CD4-positive, alpha-beta T cell (primary cell): ENCODE measurements around the gene CARD10. TPM values are rescaled to one million over a fixed set of nuclear protein-coding genes. Genes with fewer than 3 reads are reported as not detected.

ENCODE experiments used
- ATAC-seq: fragments of 200-7000 bp; cut with Tn5 transposase; one replicate; pipeline ENCODE4 v1.10.0; 2022; ENCODE audit warnings: mild to moderate bottlenecking; ENCODE audit not compliant: poor library complexity
- CTCF ChIA-PET: fragments of 350-600 bp; sonication (Branson Sonifier 250); formaldehyde crosslinking; loops from one replicate; lab custom pipeline; 2021; ENCODE audit warnings: antibody characterized with exemption, inconsistent platforms; lab: Charles Lee
- POLR2A ChIA-PET: fragments of 350-600 bp; sonication (Branson Sonifier 250); formaldehyde crosslinking; loops from one replicate; lab custom pipeline; 2021; ENCODE audit warnings: antibody characterized with exemption, inconsistent platforms; lab: Charles Lee
- DNase-seq, 14 experiments: peaks; one replicate each; pipeline ENCODE4 v3.0.0-alpha.2; 2013 to 2020; ENCODE audit warnings: mixed read lengths in 2 of 14
- H3K27ac ChIP-seq, 2 donors: one replicate each; pipeline versions ENCODE4 v1.5.1 to v1.7.0; 2013; ENCODE audit warnings: low read length in 2 of 2, low read depth in 1 of 2, mild to moderate bottlenecking in 1 of 2
- H3K27me3 ChIP-seq, 2 experiments: 1 replicate in 1 of 2; 2 replicates in 1 of 2; pipeline versions ENCODE4 v1.6.1 to v1.7.0; 2013; ENCODE audit warnings: low read length in 2 of 2, control low read depth in 1 of 2, mild to moderate bottlenecking in 1 of 2, moderate library complexity in 1 of 2; ENCODE audit not compliant: insufficient read depth in 2 of 2, control insufficient read depth in 1 of 2
- H3K36me3 ChIP-seq: one replicate; pipeline ENCODE4 v1.6.1; 2013; ENCODE audit warnings: low read length, control low read depth; ENCODE audit not compliant: insufficient read depth
- H3K4me1 ChIP-seq: one replicate; pipeline ENCODE4 v1.6.1; 2013; ENCODE audit warnings: low read length, control low read depth; ENCODE audit not compliant: insufficient read depth
- H3K4me3 ChIP-seq: one replicate; pipeline ENCODE4 v1.5.1; 2013; ENCODE audit warnings: mild to moderate bottlenecking, low read length, moderate library complexity
- H3K9me3 ChIP-seq, 2 experiments: 1 replicate in 1 of 2; 2 replicates in 1 of 2; pipeline versions ENCODE4 v1.6.1 to v1.7.0; 2013; ENCODE audit warnings: low read length in 2 of 2, mild to moderate bottlenecking in 2 of 2, control low read depth in 1 of 2, moderate library complexity in 1 of 2; ENCODE audit not compliant: control insufficient read depth in 1 of 2, insufficient read depth in 1 of 2
- H3K27ac Mint-ChIP-seq: one replicate; pipeline ENCODE4 v1.8.0; 2020; ENCODE audit warnings: mixed read lengths
- H3K27me3 Mint-ChIP-seq: one replicate; pipeline ENCODE4 v1.8.0; 2021; ENCODE audit warnings: mixed read lengths
- H3K36me3 Mint-ChIP-seq: one replicate; pipeline ENCODE4 v1.8.0; 2021; ENCODE audit warnings: low read depth, mixed read lengths
- H3K4me1 Mint-ChIP-seq: one replicate; pipeline ENCODE4 v1.8.0; 2021; ENCODE audit warnings: low read depth, mixed read lengths
- H3K4me3 Mint-ChIP-seq: one replicate; pipeline ENCODE4 v1.8.0; 2020; ENCODE audit warnings: mild to moderate bottlenecking, mixed read lengths
- H3K9me3 Mint-ChIP-seq: one replicate; pipeline ENCODE4 v1.8.0; 2020; ENCODE audit warnings: mixed read lengths
- intact Hi-C, 2 experiments: fragments of 100-400 bp; cut with DNase I in 1 of 2; cut with micrococcal nuclease in 1 of 2; formaldehyde crosslinking; loops; one replicate each; pipeline versions ENCODE4 v1.15.1 to v1.9.0; 2023 to 2025; cut with DNase I, micrococcal nuclease
- total RNA-seq, 174 experiments: library from RNA in 2 of 174; stranded (reverse) in 2 of 174; gene quantifications; one replicate each; pipeline ENCODE4 v1.2.3 and lab custom pipeline; 2021 to 2026
- TF ChIP-seq, protein P1 (sequence below): fragments of 200-600 bp; IDR thresholded peaks from one replicate; pipeline ENCODE4 v1.8.0; 2022; ENCODE audit warnings: antibody characterized with exemption, mild to moderate bottlenecking

CARD10 gene
- total RNA-seq, 2 experiments from 2014 or later: 0.20 to 0.63 TPM

GRCh38 chr22:37525746-37526350 is 6.6 kb upstream of the CARD10 start:
- CTCF ChIA-PET: no interaction called here
- no peak overlapping the region for H3K27ac Mint-ChIP-seq
- TF ChIP-seq, protein P1, sequence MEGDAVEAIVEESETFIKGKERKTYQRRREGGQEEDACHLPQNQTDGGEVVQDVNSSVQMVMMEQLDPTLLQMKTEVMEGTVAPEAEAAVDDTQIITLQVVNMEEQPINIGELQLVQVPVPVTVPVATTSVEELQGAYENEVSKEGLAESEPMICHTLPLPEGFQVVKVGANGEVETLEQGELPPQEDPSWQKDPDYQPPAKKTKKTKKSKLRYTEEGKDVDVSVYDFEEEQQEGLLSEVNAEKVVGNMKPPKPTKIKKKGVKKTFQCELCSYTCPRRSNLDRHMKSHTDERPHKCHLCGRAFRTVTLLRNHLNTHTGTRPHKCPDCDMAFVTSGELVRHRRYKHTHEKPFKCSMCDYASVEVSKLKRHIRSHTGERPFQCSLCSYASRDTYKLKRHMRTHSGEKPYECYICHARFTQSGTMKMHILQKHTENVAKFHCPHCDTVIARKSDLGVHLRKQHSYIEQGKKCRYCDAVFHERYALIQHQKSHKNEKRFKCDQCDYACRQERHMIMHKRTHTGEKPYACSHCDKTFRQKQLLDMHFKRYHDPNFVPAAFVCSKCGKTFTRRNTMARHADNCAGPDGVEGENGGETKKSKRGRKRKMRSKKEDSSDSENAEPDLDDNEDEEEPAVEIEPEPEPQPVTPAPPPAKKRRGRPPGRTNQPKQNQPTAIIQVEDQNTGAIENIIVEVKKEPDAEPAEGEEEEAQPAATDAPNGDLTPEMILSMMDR: no peak

DNA sequence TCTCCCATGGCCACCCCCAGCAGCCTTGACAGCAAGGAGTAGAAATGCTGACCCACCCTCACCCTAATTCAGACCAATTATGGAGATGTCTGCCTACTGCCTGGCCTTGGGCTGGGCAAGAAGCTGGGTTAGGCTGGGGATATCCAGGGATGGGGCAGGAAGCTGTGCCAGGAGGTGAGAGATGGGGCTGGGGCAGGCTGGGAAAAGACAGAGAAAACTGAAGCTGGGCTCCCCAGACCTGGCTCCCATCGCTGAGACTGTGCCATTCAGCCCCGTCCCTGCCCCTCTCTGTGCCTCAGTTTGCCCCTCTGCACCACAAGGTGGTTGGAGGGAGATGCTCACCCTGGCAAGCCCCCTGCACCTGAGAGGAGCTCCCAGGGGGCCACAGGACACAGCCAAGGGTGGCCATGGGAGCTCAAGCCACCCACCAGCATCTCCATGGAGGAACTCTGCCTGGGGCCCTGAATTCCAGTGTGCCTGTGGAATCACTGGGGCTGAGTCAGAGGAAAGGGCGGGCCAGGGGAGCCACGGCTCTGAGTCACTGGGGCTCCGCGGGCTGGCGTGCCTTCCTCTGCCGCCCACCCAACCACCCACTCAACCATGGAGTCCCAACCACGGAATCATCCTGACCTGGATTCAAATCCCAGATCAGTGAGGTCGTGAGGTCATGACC is 6.0 kb upstream of the CARD10 start:
- no peaks in the 10 kb centered on the region for H3K36me3 ChIP-seq
- ATAC-seq (no peak), DNase-seq (peak in 2 of 14 experiments; percentile 38 to 54)
- TF ChIP-seq, protein P1: no peak
- Mint-ChIP-seq H3K27ac (no peak overlapping the region), H3K27me3 (peaks cover 45% of the 10 kb centered on the region), H3K4me1 (peaks cover 8% of the 10 kb centered on the region), H3K9me3 (no peaks in the 10 kb centered on the region), H3K36me3 (no peaks in the 10 kb centered on the region), H3K4me3 (no peak overlapping the region)
- H3K27ac ChIP-seq: no peak overlapping the region
- ChIA-PET POLR2A (no interaction called here), CTCF (no interaction called here)
- intact Hi-C loops: no loop called here
- H3K27me3 ChIP-seq: peaks cover 32 to 36% of the 10 kb centered on the region in 2 experiments
- peaks cover 6% of the 10 kb centered on the region for H3K4me1 ChIP-seq
- no peak overlapping the region for H3K4me3 ChIP-seq
- H3K9me3 ChIP-seq: peaks cover 0 to 6% of the 10 kb centered on the region in 2 experiments

More at GRCh38 chr22:37525746-37526350, 6.6 kb upstream of the CARD10 start:
- H3K4me3 Mint-ChIP-seq: no peak overlapping the region
- DNase-seq: no peak
- H3K27me3 Mint-ChIP-seq: peaks cover 41% of the 10 kb centered on the region
- H3K9me3 Mint-ChIP-seq: no peaks in the 10 kb centered on the region
- Histone ChIP-seq H3K27ac (no peak overlapping the region), H3K4me1 (peaks cover 6% of the 10 kb centered on the region), H3K9me3 (peaks cover 0 to 6% of the 10 kb centered on the region in 2 experiments), H3K4me3 (no peak overlapping the region), H3K36me3 (no peaks in the 10 kb centered on the region), H3K27me3 (peaks cover 25 to 30% of the 10 kb centered on the region in 2 experiments)
- no peaks in the 10 kb centered on the region for H3K36me3 Mint-ChIP-seq
- intact Hi-C loops: no loop called here
- peaks cover 8% of the 10 kb centered on the region for H3K4me1 Mint-ChIP-seq
- POLR2A ChIA-PET: no interaction called here
- ATAC-seq: no peak

- no peak overlapping the region for H3K4me3 ChIP-seq
- CTCF ChIA-PET: interaction anchor here (1.9 kb wide), 1 partner anchor 16 kb away, joined by 5 read pairs; no protein-coding TSS in a partner anchor
- H3K27ac Mint-ChIP-seq: no peak overlapping the region
- no peak overlapping the region for H3K27ac ChIP-seq
- H3K27me3 Mint-ChIP-seq: peaks cover 53% of the 10 kb centered on the region
- peaks cover 44 to 49% of the 10 kb centered on the region in 2 experiments for H3K27me3 ChIP-seq
- H3K9me3 ChIP-seq: peaks cover 0 to 6% of the 10 kb centered on the region in 2 experiments
- intact Hi-C loops: no loop called here
- TF ChIP-seq, protein P1: no peak
- peaks cover 6% of the 10 kb centered on the region for H3K4me1 Mint-ChIP-seq
- H3K36me3 ChIP-seq: no peaks in the 10 kb centered on the region
- H3K4me1 ChIP-seq: peaks cover 13% of the 10 kb centered on the region
- H3K36me3 Mint-ChIP-seq: no peaks in the 10 kb centered on the region
- DNase-seq: no peak
- H3K4me3 Mint-ChIP-seq: no peak overlapping the region
- no peaks in the 10 kb centered on the region for H3K9me3 Mint-ChIP-seq
- POLR2A ChIA-PET: no interaction called here
- ATAC-seq: no peak
Observed at GRCh38 chr22:37522482-37522881, 3.3 kb upstream of the CARD10 start.
